HEK293 (cell line): ENCODE results near the gene PFDN5.

ENCODE experiments used
- CTCF ChIA-PET: fragments of 350-600 bp; formaldehyde crosslinking; extraction: SDS; loops from one replicate; lab custom pipeline; 2021; ENCODE audit warnings: antibody characterized with exemption; lab: Yijun Ruan, JAX
- POLR2A ChIA-PET: fragments of 300-600 bp; formaldehyde crosslinking; extraction: SDS; loops from one replicate; lab custom pipeline; 2020; ENCODE audit warnings: antibody characterized with exemption, inconsistent platforms; lab: Yijun Ruan, JAX
- H3K27ac ChIP-seq: fragments of 200-500 bp; sonication (Bioruptor generic); 2 replicates; pipeline ENCODE4 v1.5.1; 2014; ENCODE audit warnings: low read depth, low read length, control low read depth, inconsistent platforms; ENCODE audit errors: extremely low read depth
- H3K36me3 ChIP-seq, 2 experiments: fragments of 200-500 bp in 1 of 2; sonication (Bioruptor generic) in 1 of 2; 1 replicate in 1 of 2; 2 replicates in 1 of 2; pipeline ENCODE4 v1.5.1; 2014 to 2017; ENCODE audit warnings: inconsistent platforms in 2 of 2, low read length in 2 of 2; ENCODE audit not compliant: control insufficient read depth in 2 of 2, insufficient read depth in 1 of 2
- H3K4me1 ChIP-seq: fragments of 200-500 bp; sonication (Bioruptor generic); 2 replicates; pipeline ENCODE4 v1.5.1; 2014; ENCODE audit warnings: mild to moderate bottlenecking, low read length, inconsistent platforms; ENCODE audit not compliant: control insufficient read depth, insufficient read depth
- H3K4me3 ChIP-seq: 2 replicates; pipeline ENCODE4 v1.5.1; 2011; ENCODE audit warnings: low read depth, mild to moderate bottlenecking, control low read depth, low read length, moderate library complexity
- H3K9me3 ChIP-seq: fragments of 200-500 bp; sonication (Bioruptor generic); 2 replicates; pipeline ENCODE4 v1.5.1; 2014; ENCODE audit warnings: low read depth, low read length, inconsistent platforms; ENCODE audit not compliant: control insufficient read depth, insufficient read depth
- ELK4 ChIP-seq: IDR thresholded peaks from 2 replicates; pipeline ENCODE4 v1.6.1; 2011; ENCODE audit warnings: mild to moderate bottlenecking, low read depth, low read length, borderline replicate concordance
- FEZF1 ChIP-seq: fragments of 450-650 bp; formaldehyde crosslinking; IDR thresholded peaks from 2 replicates; pipeline ENCODE4 v1.5.1; 2016; ENCODE audit warnings: missing biosample characterization, missing genetic modification characterization
- GFI1B ChIP-seq: fragments of 450-650 bp; formaldehyde crosslinking; IDR thresholded peaks from 2 replicates; pipeline ENCODE4 v1.5.1; 2016; ENCODE audit warnings: missing biosample characterization, missing genetic modification characterization
- IKZF3 ChIP-seq: fragments of 450-650 bp; IDR thresholded peaks from 2 replicates; pipeline ENCODE4 v1.5.0; 2018; ENCODE audit warnings: missing biosample characterization, mild to moderate bottlenecking, missing genetic modification characterization, moderate library complexity
- KLF17 ChIP-seq: fragments of 450-650 bp; formaldehyde crosslinking; IDR thresholded peaks from 2 replicates; pipeline ENCODE4 v1.5.1; 2016; ENCODE audit warnings: missing biosample characterization, missing genetic modification characterization
- KLF9 ChIP-seq: fragments of 450-650 bp; formaldehyde crosslinking; IDR thresholded peaks from 2 replicates; pipeline ENCODE4 v1.5.1; 2016; ENCODE audit warnings: missing biosample characterization, missing genetic modification characterization, low read depth
- PRDM10 ChIP-seq: fragments of 450-650 bp; formaldehyde crosslinking; IDR thresholded peaks from 2 replicates; pipeline ENCODE4 v1.5.1; 2016; ENCODE audit warnings: missing biosample characterization, missing genetic modification characterization
- SP2 ChIP-seq: fragments of 450-650 bp; formaldehyde crosslinking; IDR thresholded peaks from 2 replicates; pipeline ENCODE4 v1.5.1; 2016; ENCODE audit warnings: missing biosample characterization, missing genetic modification characterization
- TRIM28 ChIP-seq: IDR thresholded peaks from 2 replicates; pipeline ENCODE4 v1.6.1; 2011; ENCODE audit warnings: low read length, control low read depth, borderline replicate concordance
- WT1 ChIP-seq: fragments of 450-650 bp; formaldehyde crosslinking; IDR thresholded peaks from 2 replicates; pipeline ENCODE4 v1.5.1; 2016; ENCODE audit warnings: missing biosample characterization, missing genetic modification characterization
- YY2 ChIP-seq: fragments of 450-650 bp; formaldehyde crosslinking; IDR thresholded peaks from 2 replicates; pipeline ENCODE4 v1.5.1; 2016; ENCODE audit warnings: missing biosample characterization, missing genetic modification characterization
- ZBTB26 ChIP-seq: fragments of 450-650 bp; formaldehyde crosslinking; optimal IDR thresholded peaks from 2 replicates; pipeline ENCODE3; 2016; ENCODE audit warnings: missing biosample characterization, mild to moderate bottlenecking, missing genetic modification characterization
- ZBTB48 ChIP-seq: fragments of 450-650 bp; formaldehyde crosslinking; IDR thresholded peaks from 2 replicates; pipeline ENCODE4 v1.5.1; 2016; ENCODE audit warnings: missing biosample characterization, missing genetic modification characterization
- ZBTB6 ChIP-seq: fragments of 450-650 bp; formaldehyde crosslinking; IDR thresholded peaks from 2 replicates; pipeline ENCODE4 v1.5.1; 2017; ENCODE audit warnings: missing biosample characterization, missing genetic modification characterization
- ZNF140 ChIP-seq: fragments of 450-650 bp; formaldehyde crosslinking; IDR thresholded peaks from 2 replicates; pipeline ENCODE4 v1.5.1; 2016; ENCODE audit warnings: missing biosample characterization, missing genetic modification characterization
- ZNF24 ChIP-seq: fragments of 450-650 bp; formaldehyde crosslinking; IDR thresholded peaks from 2 replicates; pipeline ENCODE4 v1.5.1; 2016; ENCODE audit warnings: missing biosample characterization, missing genetic modification characterization
- ZNF341 ChIP-seq: fragments of 450-650 bp; formaldehyde crosslinking; IDR thresholded peaks from 2 replicates; pipeline ENCODE4; 2016; ENCODE audit warnings: low read depth, missing biosample characterization, missing genetic modification characterization
- ZNF354C ChIP-seq: fragments of 450-650 bp; formaldehyde crosslinking; IDR thresholded peaks from 2 replicates; pipeline ENCODE4 v1.5.1; 2016; ENCODE audit warnings: missing biosample characterization, missing genetic modification characterization, low read depth, borderline replicate concordance
- ZNF366 ChIP-seq: fragments of 450-650 bp; formaldehyde crosslinking; conservative IDR thresholded peaks from 2 replicates; pipeline ENCODE4 v1.5.1; 2016; ENCODE audit warnings: missing biosample characterization, missing genetic modification characterization
- ZNF433 ChIP-seq: fragments of 450-650 bp; formaldehyde crosslinking; IDR thresholded peaks from 2 replicates; pipeline ENCODE4 v1.5.1; 2016; ENCODE audit warnings: missing biosample characterization, missing genetic modification characterization, low read depth
- ZNF501 ChIP-seq: fragments of 450-650 bp; formaldehyde crosslinking; IDR thresholded peaks from 2 replicates; pipeline ENCODE4 v1.5.1; 2016; ENCODE audit warnings: missing biosample characterization, missing genetic modification characterization
- ZNF521 ChIP-seq: fragments of 450-650 bp; formaldehyde crosslinking; IDR thresholded peaks from 2 replicates; pipeline ENCODE4 v1.5.1; 2017; ENCODE audit warnings: missing biosample characterization, mild to moderate bottlenecking, missing genetic modification characterization
- ZNF544 ChIP-seq: fragments of 450-650 bp; formaldehyde crosslinking; IDR thresholded peaks from 2 replicates; pipeline ENCODE4 v1.5.0; 2017; ENCODE audit warnings: missing biosample characterization, missing genetic modification characterization
- ZNF548 ChIP-seq: fragments of 450-650 bp; formaldehyde crosslinking; IDR thresholded peaks from 2 replicates; pipeline ENCODE4 v1.5.1; 2016; ENCODE audit warnings: missing biosample characterization, missing genetic modification characterization
- ZNF600 ChIP-seq: fragments of 450-650 bp; formaldehyde crosslinking; IDR thresholded peaks from 2 replicates; pipeline ENCODE4 v1.5.1; 2016; ENCODE audit warnings: missing biosample characterization, missing genetic modification characterization
- ZNF626 ChIP-seq: fragments of 450-650 bp; sonication (Bioruptor Pico); formaldehyde crosslinking; IDR thresholded peaks from 2 replicates; pipeline ENCODE4 v1.5.1; 2018; ENCODE audit warnings: missing biosample characterization, missing genetic modification characterization, inconsistent platforms
- ZNF660 ChIP-seq: fragments of 450-650 bp; IDR thresholded peaks from 2 replicates; pipeline ENCODE4 v1.5.1; 2018; ENCODE audit warnings: missing biosample characterization, mild to moderate bottlenecking, missing genetic modification characterization
- ZNF704 ChIP-seq: fragments of 450-650 bp; formaldehyde crosslinking; IDR thresholded peaks from 2 replicates; pipeline ENCODE4 v1.5.1; 2016; ENCODE audit warnings: missing biosample characterization, missing genetic modification characterization
- ZNF785 ChIP-seq: fragments of 450-650 bp; formaldehyde crosslinking; IDR thresholded peaks from 2 replicates; pipeline ENCODE4 v1.5.1; 2016; ENCODE audit warnings: missing biosample characterization, missing genetic modification characterization

Gene PFDN5

GRCh38 chr12:53345486-53346188 lies 50.3 kb downstream of the PFDN5 start (continued):
- no peak for TF ChIP-seq PRDM10 (tag by site-specific recombination)
- TF ChIP-seq WT1, result peak; percentile 67
- no peak for TF ChIP-seq ZBTB6
- TF ChIP-seq ZNF704, result no peak
- TF ChIP-seq ZNF366 (tag by site-specific recombination), result peak; percentile 39
- TF ChIP-seq ZNF433 (tag by site-specific recombination), result no peak
- no peak for TF ChIP-seq YY2 (tag by site-specific recombination)
- no peak for TF ChIP-seq SP2 (tag by site-specific recombination)
- TF ChIP-seq ZNF660 (tag by site-specific recombination), result no peak
- TF ChIP-seq ZBTB48, result 0 out of 2 replicates have a peak, but pooled peaks have one; percentile 20
- peak; percentile 67; the same call in 1 of the 2 replicates for TF ChIP-seq ZNF600 (tag by site-specific recombination)
- TF ChIP-seq ZNF544 (tag by site-specific recombination), result no peak
- TF ChIP-seq GFI1B (tag by site-specific recombination), result no peak
- no peak for TF ChIP-seq ZNF354C (tag by site-specific recombination)
- TF ChIP-seq ZNF341 (tag by site-specific recombination), result peak; percentile 9; the same call in 1 of the 2 replicates
- TF ChIP-seq ZBTB26 (tag by site-specific recombination), result no peak
- no peak for TF ChIP-seq FEZF1 (tag by site-specific recombination)
- TF ChIP-seq KLF17 (tag by site-specific recombination), result 0 out of 2 replicates have a peak, but pooled peaks have one; percentile 23

GRCh38 chr12:53346491-53346890 lies 51.1 kb downstream of the PFDN5 start:
- ChIA-PET CTCF (interaction anchor here (0.5 to 7.0 kb wide), 7 partner anchors 13 to 103 kb away, joined by 3 to 156 read pairs (median 5); partner anchors contain the start of genes AAAS and AMHR2), POLR2A (interaction anchor here (0.7 to 1.1 kb wide), 2 partner anchors 54 to 155 kb away, joined by 3 to 4 read pairs; partner anchors contain the start of gene TARBP2)
- Histone ChIP-seq H3K27ac (no peak overlapping the region), H3K9me3 (no peaks in the 10 kb centered on the region), H3K36me3 (no peaks in the 10 kb centered on the region), H3K4me3 (no peak overlapping the region), H3K4me1 (no peaks in the 10 kb centered on the region)
- no peak for TF ChIP-seq ZNF626
- no peak for TF ChIP-seq ZNF140 (tag by site-specific recombination)
- TF ChIP-seq ZNF501 (tag by site-specific recombination), result no peak
- TF ChIP-seq ELK4, result no peak
- TF ChIP-seq KLF9, result no peak
- no peak for TF ChIP-seq TRIM28
- TF ChIP-seq IKZF3 (tag by site-specific recombination), result no peak
- no peak for TF ChIP-seq ZNF548 (tag by site-specific recombination)
- TF ChIP-seq ZNF785 (tag by site-specific recombination), result no peak
- TF ChIP-seq ZNF24 (tag by site-specific recombination), result no peak
- no peak for TF ChIP-seq ZNF341 (tag by site-specific recombination)
- no peak for TF ChIP-seq ZNF521 (tag by site-specific recombination)
